Uterus (tissue), 4 donors: ENCODE data around the gene FAM174C. TPM values are rescaled to one million over a fixed set of nuclear protein-coding genes. Genes with fewer than 3 reads are reported as not detected.

Source experiments
- DNase-seq, 2 donors: peaks; one replicate each; pipeline ENCODE4 v3.0.0-alpha.2; 2019 to 2020
- H3K27ac ChIP-seq, 2 donors: fragments of 200-600 bp; sonication (generic); 1 replicate in 1 of 2; 2 replicates in 1 of 2; pipeline ENCODE4 v1.5.1; 2016 to 2018
- H3K27me3 ChIP-seq, 2 donors: fragments of 200-600 bp; sonication (generic); one replicate each; pipeline ENCODE4 v1.5.1; 2018 to 2019; ENCODE audit warnings: control low read depth in 1 of 2
- H3K36me3 ChIP-seq, 2 donors: fragments of 200-600 bp; sonication (generic); one replicate each; pipeline ENCODE4 v1.5.1; 2019; ENCODE audit warnings: control low read depth in 1 of 2
- H3K4me1 ChIP-seq, 2 donors: fragments of 200-600 bp; sonication (generic); one replicate each; pipeline ENCODE4 v1.5.1; 2018 to 2019; ENCODE audit warnings: control low read depth in 1 of 2
- H3K4me3 ChIP-seq, 2 donors: fragments of 200-600 bp; sonication (generic); 1 replicate in 1 of 2; 2 replicates in 1 of 2; pipeline ENCODE4 v1.5.1; 2018 to 2019; ENCODE audit warnings: mild to moderate bottlenecking in 1 of 2
- H3K9me3 ChIP-seq, 2 donors: fragments of 200-600 bp; sonication (generic); one replicate each; pipeline ENCODE4 v1.5.1; 2019; ENCODE audit warnings: control low read depth in 1 of 2
- POLR2A ChIP-seq, 2 donors: fragments of 450-650 bp; IDR thresholded peaks; one replicate each; pipeline ENCODE4 v1.6.1; 2016; ENCODE audit warnings: antibody characterized with exemption in 2 of 2, mild to moderate bottlenecking in 1 of 2, moderate library complexity in 1 of 2
- intact Hi-C: fragments of 100-400 bp; cut with DNase I; formaldehyde crosslinking; loops from one replicate; pipeline ENCODE4 v1.15.1; 2023; ENCODE audit warnings: low total_unique reads
- total RNA-seq, 4 donors: library from RNA; depleted of rRNA in 3 of 4; stranded (reverse); fragments of >200 nt in 3 of 4; gene quantifications; one replicate each; pipeline versions ENCODE4 v1.1.0 to v1.2.4, GENCODE V29; 2014 to 2023
- TF ChIP-seq, protein P1 (sequence below), 4 experiments: fragments of 200-600 bp in 2 of 4; fragments of 450-650 bp in 2 of 4; sonication (generic) in 2 of 4; IDR thresholded peaks; one replicate each; pipeline ENCODE4 v1.5.1; 2016 to 2019; ENCODE audit warnings: antibody characterized with exemption in 4 of 4, mild to moderate bottlenecking in 2 of 4, moderate library complexity in 1 of 4
- donor health status: DM: yes; HTN: yes; CAD: no.

FAM174C gene
- total RNA-seq, 4 donors from 2014 or later: 2.1 to 24.3 (median 7.1) TPM

DNA sequence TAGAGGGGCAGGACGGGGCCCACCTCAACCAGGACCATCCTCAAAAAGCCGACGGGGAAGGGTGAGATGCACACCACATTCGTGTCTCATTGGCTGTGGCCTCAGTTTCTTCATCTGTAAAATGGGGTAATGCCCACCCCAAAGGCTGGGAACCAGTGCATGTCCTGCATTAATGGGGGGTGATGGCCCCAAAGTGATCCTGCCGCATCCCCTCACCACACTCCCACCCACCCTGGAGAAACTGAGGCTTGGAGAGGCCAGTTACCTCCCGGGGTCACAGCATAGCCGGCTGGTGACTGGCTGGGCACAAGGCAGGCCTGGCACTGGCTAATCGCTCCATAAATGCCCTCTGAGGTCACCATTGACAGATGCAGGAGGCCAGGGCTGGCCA lies 27.6 kb upstream of the FAM174C start:
- H3K4me1 ChIP-seq: peaks cover 0 to 21% of the 10 kb centered on the region in 2 donors
- intact Hi-C loops: no loop called here
- H3K4me3 ChIP-seq: peak overlapping the region; percentile 66 to 71

GRCh38 chr19:1248139-1248785 lies 27.1 kb upstream of the FAM174C start, which contains the start of gene MIDN:
TSS of gene MIDN (plus strand) at chr19:1248583. CDS start at chr19:1250297, 1,714 bp downstream.
- Histone ChIP-seq H3K4me3 (peak within 1 kb of the TSS; percentile 66 to 71), H3K36me3 (no peaks in the 10 kb centered on the region), H3K27ac (peak within 1 kb of the TSS; percentile 99 to 100), H3K9me3 (no peaks in the 10 kb centered on the region), H3K4me1 (peaks cover 0 to 21% of the 10 kb centered on the region in 2 donors), H3K27me3 (no peaks in the 10 kb centered on the region)
- DNase-seq: peak; percentile 82 to 87
- TF ChIP-seq, protein P1, sequence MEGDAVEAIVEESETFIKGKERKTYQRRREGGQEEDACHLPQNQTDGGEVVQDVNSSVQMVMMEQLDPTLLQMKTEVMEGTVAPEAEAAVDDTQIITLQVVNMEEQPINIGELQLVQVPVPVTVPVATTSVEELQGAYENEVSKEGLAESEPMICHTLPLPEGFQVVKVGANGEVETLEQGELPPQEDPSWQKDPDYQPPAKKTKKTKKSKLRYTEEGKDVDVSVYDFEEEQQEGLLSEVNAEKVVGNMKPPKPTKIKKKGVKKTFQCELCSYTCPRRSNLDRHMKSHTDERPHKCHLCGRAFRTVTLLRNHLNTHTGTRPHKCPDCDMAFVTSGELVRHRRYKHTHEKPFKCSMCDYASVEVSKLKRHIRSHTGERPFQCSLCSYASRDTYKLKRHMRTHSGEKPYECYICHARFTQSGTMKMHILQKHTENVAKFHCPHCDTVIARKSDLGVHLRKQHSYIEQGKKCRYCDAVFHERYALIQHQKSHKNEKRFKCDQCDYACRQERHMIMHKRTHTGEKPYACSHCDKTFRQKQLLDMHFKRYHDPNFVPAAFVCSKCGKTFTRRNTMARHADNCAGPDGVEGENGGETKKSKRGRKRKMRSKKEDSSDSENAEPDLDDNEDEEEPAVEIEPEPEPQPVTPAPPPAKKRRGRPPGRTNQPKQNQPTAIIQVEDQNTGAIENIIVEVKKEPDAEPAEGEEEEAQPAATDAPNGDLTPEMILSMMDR (IDR thresholded peaks at IDR 0.05): peak in 2 of 4 experiments; percentile 13 to 30
- TF ChIP-seq POLR2A (IDR thresholded peaks at IDR 0.05): peak; percentile 79 to 85
- intact Hi-C loops: no loop called here

More for the DNA sequence above, 27.6 kb upstream of the FAM174C start:
- no peaks in the 10 kb centered on the region for H3K36me3 ChIP-seq
- no peaks in the 10 kb centered on the region for H3K9me3 ChIP-seq
- TF ChIP-seq, protein P1 (IDR thresholded peaks at IDR 0.05): no peak
- TF ChIP-seq POLR2A (IDR thresholded peaks at IDR 0.05): no peak
- peak overlapping the region; percentile 99 to 100 for H3K27ac ChIP-seq
- H3K27me3 ChIP-seq: no peaks in the 10 kb centered on the region
- no peak for DNase-seq

DNA sequence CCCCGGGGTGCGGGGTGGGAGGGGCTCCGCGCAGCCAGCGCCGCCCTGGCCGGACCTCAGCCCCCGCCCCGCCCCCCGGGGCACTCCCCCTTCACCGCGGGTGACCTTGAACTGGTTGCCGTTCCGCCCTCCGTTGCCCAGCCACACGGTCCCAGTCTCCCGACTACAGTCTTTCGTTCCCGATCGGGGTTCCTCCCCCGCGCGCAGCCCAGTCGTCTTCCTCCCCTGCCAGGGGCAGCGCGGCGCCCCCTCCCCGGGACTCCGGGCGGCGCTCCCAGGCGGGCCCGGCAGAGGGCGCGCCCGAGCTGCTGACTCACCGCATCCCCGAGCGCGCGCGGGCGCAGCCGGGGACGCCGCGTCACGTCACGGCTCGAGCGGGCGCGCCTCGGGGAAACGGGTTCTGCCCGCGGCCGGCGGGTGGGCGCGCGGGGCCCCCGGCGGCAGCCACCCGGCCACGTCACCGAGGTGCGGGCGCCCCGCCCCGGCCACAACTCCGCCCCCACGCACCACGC lies 26.5 kb upstream of the FAM174C start:
- Histone ChIP-seq H3K27me3 (no peaks in the 10 kb centered on the region), H3K27ac (peak overlapping the region; percentile 99 to 100), H3K4me3 (peak overlapping the region; percentile 66 to 71), H3K36me3 (no peaks in the 10 kb centered on the region), H3K9me3 (no peaks in the 10 kb centered on the region), H3K4me1 (peaks cover 0 to 25% of the 10 kb centered on the region in 2 donors)
- intact Hi-C loops: no loop called here
- DNase-seq: peak in 1 of 2 donors; percentile 87
- TF ChIP-seq, protein P1 (IDR thresholded peaks at IDR 0.05): peak; percentile 76 to 98 (median 95)
- no peak for TF ChIP-seq POLR2A (IDR thresholded peaks at IDR 0.05)

GRCh38 chr19:1249298-1249989 lies 25.9 kb upstream of the FAM174C start:
- peaks cover 0 to 26% of the 10 kb centered on the region in 2 donors for H3K4me1 ChIP-seq
- H3K36me3 ChIP-seq: no peaks in the 10 kb centered on the region
- TF ChIP-seq, protein P1 (IDR thresholded peaks at IDR 0.05): peak in 1 of 4 experiments; percentile 22
- peak; percentile 84 to 88 for TF ChIP-seq POLR2A (IDR thresholded peaks at IDR 0.05)
- H3K27ac ChIP-seq: peak overlapping the region; percentile 99 to 100
- intact Hi-C loops: no loop called here
- DNase-seq: peak; percentile 94 to 95
- H3K9me3 ChIP-seq: no peaks in the 10 kb centered on the region
- peak overlapping the region; percentile 70 to 86 for H3K4me3 ChIP-seq
- no peaks in the 10 kb centered on the region for H3K27me3 ChIP-seq
